ENCODE measurements around the gene AMN1.

The AMN1 gene

GRCh38 chr12:31629756-31630732 lies 98.8 kb downstream of the AMN1 start:
- no peak for TF ChIP-seq GATA2 (IDR thresholded peaks at IDR 0.05; ENCODE audit: low read depth, low read length)
- TF ChIP-seq GATA3 (IDR thresholded peaks at IDR 0.05; ENCODE audit: low read depth, low read length) = no peak

GRCh38 chr12:31627456-31628054 lies 101.3 kb downstream of the AMN1 start:
- TF ChIP-seq GATA3 (IDR thresholded peaks at IDR 0.05; ENCODE audit: low read depth, low read length) = no peak
- TF ChIP-seq GATA2 (IDR thresholded peaks at IDR 0.05; ENCODE audit: low read depth, low read length) = no peak

- TF ChIP-seq GATA3 (IDR thresholded peaks at IDR 0.05; ENCODE audit: low read depth, low read length) = no peak
- TF ChIP-seq GATA2 (IDR thresholded peaks at IDR 0.05; ENCODE audit: low read depth, low read length) = no peak
Measured at GRCh38 chr12:31626270-31626995, 102.4 kb downstream of the AMN1 start.

GRCh38 chr12:31622038-31622437 lies 106.8 kb downstream of the AMN1 start:
- TF ChIP-seq GATA3 (IDR thresholded peaks at IDR 0.05; ENCODE audit: low read depth, low read length) = no peak
- TF ChIP-seq GATA2 (IDR thresholded peaks at IDR 0.05; ENCODE audit: low read depth, low read length) = no peak

Data from SH-SY5Y (cell line).